Measurements from ENCODE around the gene GTF2H1.
"Not testable (repeated sequence)": the region's sequence is repeated elsewhere in the genome, so short reads cannot be mapped to it uniquely, and the experiment has no call there.

GTF2H1 gene

GRCh38 chr11:18397921-18398320 is 75.6 kb downstream of the GTF2H1 start:
- Histone ChIP-seq H2AFZ (ENCODE audit: low read length) (no peak overlapping the region), H3F3A (ENCODE audit: insufficient read depth, low read length) (no peaks in the 10 kb centered on the region), H3K9ac (ENCODE audit: low read length) (no peak overlapping the region), H3K9me3 (ENCODE audit: low read length) (no peaks in the 10 kb centered on the region), H3K27ac (ENCODE audit: low read depth, low read length, poor library complexity, severe bottlenecking) (no peak overlapping the region), H3K4me3 (ENCODE audit: low read depth, low read length, poor library complexity, severe bottlenecking) (no peak overlapping the region), H4K20me1 (ENCODE audit: insufficient read depth, low read length) (peaks cover 12% of the 10 kb centered on the region), H3K9me2 (ENCODE audit: low read depth, low read length) (no peaks in the 10 kb centered on the region), H3K4me2 (ENCODE audit: low read length) (no peak overlapping the region), H3K79me2 (ENCODE audit: insufficient read depth, low read length) (peaks cover 31% of the 10 kb centered on the region), H3K4me1 (ENCODE audit: insufficient read depth, low read length, severe bottlenecking) (peaks cover 18% of the 10 kb centered on the region), H3K36me3 (ENCODE audit: insufficient read depth, low read length) (peaks cover 72% of the 10 kb centered on the region), H3K27me3 (ENCODE audit: insufficient read depth, low read length) (no peaks in the 10 kb centered on the region)
- TF ChIP-seq EZH2 (IDR thresholded peaks at IDR 0.05; ENCODE audit: borderline replicate concordance, low read length) (no peak), CTCF (IDR thresholded peaks at IDR 0.05; ENCODE audit: low read length) (no peak)

GRCh38 chr11:18401077-18401476 is 78.7 kb downstream of the GTF2H1 start:
- Histone ChIP-seq H4K20me1 (ENCODE audit: insufficient read depth, low read length) (peaks cover 12% of the 10 kb centered on the region), H3K79me2 (ENCODE audit: insufficient read depth, low read length) (peaks cover 18% of the 10 kb centered on the region), H3K36me3 (ENCODE audit: insufficient read depth, low read length) (peaks cover 90% of the 10 kb centered on the region), H3K4me1 (ENCODE audit: insufficient read depth, low read length, severe bottlenecking) (peaks cover 10% of the 10 kb centered on the region)
- not testable (repeated sequence) for H3F3A ChIP-seq (ENCODE audit: insufficient read depth, low read length); H3K9me2 ChIP-seq (ENCODE audit: low read depth, low read length); H3K4me2 ChIP-seq (ENCODE audit: low read length); H3K9ac ChIP-seq (ENCODE audit: low read length); H3K27ac ChIP-seq (ENCODE audit: low read depth, low read length, poor library complexity, severe bottlenecking); H2AFZ ChIP-seq (ENCODE audit: low read length); H3K9me3 ChIP-seq (ENCODE audit: low read length); H3K4me3 ChIP-seq (ENCODE audit: low read depth, low read length, poor library complexity, severe bottlenecking); H3K27me3 ChIP-seq (ENCODE audit: insufficient read depth, low read length)

- Histone ChIP-seq H3K79me2 (ENCODE audit: insufficient read depth, low read length) (no peaks in the 10 kb centered on the region), H3F3A (ENCODE audit: insufficient read depth, low read length) (peaks cover 12% of the 10 kb centered on the region), H3K9me3 (ENCODE audit: low read length) (no peaks in the 10 kb centered on the region), H3K36me3 (ENCODE audit: insufficient read depth, low read length) (peaks cover 86% of the 10 kb centered on the region), H3K27ac (ENCODE audit: low read depth, low read length, poor library complexity, severe bottlenecking) (no peak overlapping the region), H3K9me2 (ENCODE audit: low read depth, low read length) (no peaks in the 10 kb centered on the region), H3K4me3 (ENCODE audit: low read depth, low read length, poor library complexity, severe bottlenecking) (no peak overlapping the region), H3K27me3 (ENCODE audit: insufficient read depth, low read length) (no peaks in the 10 kb centered on the region), H2AFZ (ENCODE audit: low read length) (no peak overlapping the region), H3K4me2 (ENCODE audit: low read length) (no peak overlapping the region), H3K9ac (ENCODE audit: low read length) (no peak overlapping the region), H4K20me1 (ENCODE audit: insufficient read depth, low read length) (peaks cover 3% of the 10 kb centered on the region; the same call in 1 of the 2 replicates), H3K4me1 (ENCODE audit: insufficient read depth, low read length, severe bottlenecking) (no peaks in the 10 kb centered on the region)
- no peak for TF ChIP-seq CTCF (IDR thresholded peaks at IDR 0.05; ENCODE audit: low read length)
- TF ChIP-seq EZH2 (IDR thresholded peaks at IDR 0.05; ENCODE audit: borderline replicate concordance, low read length): no peak
Measured at GRCh38 chr11:18404062-18404461, 81.7 kb downstream of the GTF2H1 start.

GRCh38 chr11:18407400-18407799 is 85.0 kb downstream of the GTF2H1 start:
- not testable (repeated sequence) for H3K9ac ChIP-seq (ENCODE audit: low read length); H2AFZ ChIP-seq (ENCODE audit: low read length); H4K20me1 ChIP-seq (ENCODE audit: insufficient read depth, low read length); H3K9me2 ChIP-seq (ENCODE audit: low read depth, low read length); H3K79me2 ChIP-seq (ENCODE audit: insufficient read depth, low read length); H3K27ac ChIP-seq (ENCODE audit: low read depth, low read length, poor library complexity, severe bottlenecking); H3K4me3 ChIP-seq (ENCODE audit: low read depth, low read length, poor library complexity, severe bottlenecking); H3K9me3 ChIP-seq (ENCODE audit: low read length); H3K4me2 ChIP-seq (ENCODE audit: low read length); H3K4me1 ChIP-seq (ENCODE audit: insufficient read depth, low read length, severe bottlenecking); H3K27me3 ChIP-seq (ENCODE audit: insufficient read depth, low read length)
- Histone ChIP-seq H3K36me3 (ENCODE audit: insufficient read depth, low read length) (peaks cover 62% of the 10 kb centered on the region), H3F3A (ENCODE audit: insufficient read depth, low read length) (peaks cover 12% of the 10 kb centered on the region)
